Tibial nerve (tissue), 3 donors: ENCODE data around the gene MYOZ3.

ENCODE experiments used
- POLR2A ChIP-seq, 2 donors: fragments of 450-650 bp; IDR thresholded peaks; one replicate each; pipeline ENCODE4 v1.6.1; 2017; ENCODE audit warnings: antibody characterized with exemption in 2 of 2, mild to moderate bottlenecking in 2 of 2, moderate library complexity in 2 of 2
- TF ChIP-seq, protein P1 (sequence below), 5 experiments: fragments of 200-600 bp in 3 of 5; fragments of 450-650 bp in 2 of 5; sonication (generic) in 3 of 5; IDR thresholded peaks; one replicate each; pipeline ENCODE4 v1.5.1; 2016 to 2019; ENCODE audit warnings: antibody characterized with exemption in 5 of 5, mild to moderate bottlenecking in 3 of 5, moderate library complexity in 2 of 5

DNA sequence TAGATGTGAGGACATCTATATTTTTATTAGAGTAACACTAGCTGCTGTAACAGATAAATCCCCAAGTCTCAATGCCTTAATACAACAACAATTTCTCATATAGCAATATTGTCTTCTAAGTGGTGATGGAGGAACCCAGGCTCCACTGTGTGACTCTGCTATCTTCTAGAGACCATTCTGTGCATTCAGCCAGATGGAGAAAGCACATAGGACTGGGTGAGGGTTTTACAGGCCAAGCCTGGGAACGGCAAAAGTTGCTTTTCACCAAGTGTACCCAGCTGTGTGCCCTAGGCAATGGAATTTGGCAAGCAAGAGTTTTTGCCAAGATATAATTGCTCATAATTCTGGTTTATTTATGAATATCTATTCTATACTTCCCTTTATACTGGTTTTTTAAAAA, 28.1 kb downstream of the MYOZ3 start:
- TF ChIP-seq, protein P1, sequence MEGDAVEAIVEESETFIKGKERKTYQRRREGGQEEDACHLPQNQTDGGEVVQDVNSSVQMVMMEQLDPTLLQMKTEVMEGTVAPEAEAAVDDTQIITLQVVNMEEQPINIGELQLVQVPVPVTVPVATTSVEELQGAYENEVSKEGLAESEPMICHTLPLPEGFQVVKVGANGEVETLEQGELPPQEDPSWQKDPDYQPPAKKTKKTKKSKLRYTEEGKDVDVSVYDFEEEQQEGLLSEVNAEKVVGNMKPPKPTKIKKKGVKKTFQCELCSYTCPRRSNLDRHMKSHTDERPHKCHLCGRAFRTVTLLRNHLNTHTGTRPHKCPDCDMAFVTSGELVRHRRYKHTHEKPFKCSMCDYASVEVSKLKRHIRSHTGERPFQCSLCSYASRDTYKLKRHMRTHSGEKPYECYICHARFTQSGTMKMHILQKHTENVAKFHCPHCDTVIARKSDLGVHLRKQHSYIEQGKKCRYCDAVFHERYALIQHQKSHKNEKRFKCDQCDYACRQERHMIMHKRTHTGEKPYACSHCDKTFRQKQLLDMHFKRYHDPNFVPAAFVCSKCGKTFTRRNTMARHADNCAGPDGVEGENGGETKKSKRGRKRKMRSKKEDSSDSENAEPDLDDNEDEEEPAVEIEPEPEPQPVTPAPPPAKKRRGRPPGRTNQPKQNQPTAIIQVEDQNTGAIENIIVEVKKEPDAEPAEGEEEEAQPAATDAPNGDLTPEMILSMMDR (IDR thresholded peaks at IDR 0.05), result no peak
- no peak for TF ChIP-seq POLR2A (IDR thresholded peaks at IDR 0.05)
